UCSD-AML1 (cell line): ENCODE data around the gene DHODH.
A peak's percentile ranks its signal among the peaks of the same experiment; 100 is the strongest.

Experiments
- DNase-seq: peaks from one replicate; lab custom pipeline; 2025; ENCODE audit not compliant: unreplicated experiment; lab: John Stamatoyannopoulos, UW

Gene DHODH

GRCh38 chr16:72013389-72013788 is 4.8 kb downstream of the DHODH start:
- DNase-seq: peak; percentile 36

GRCh38 chr16:72013888-72014581 is 5.5 kb downstream of the DHODH start:
- DNase-seq: peak; percentile 39

DNA sequence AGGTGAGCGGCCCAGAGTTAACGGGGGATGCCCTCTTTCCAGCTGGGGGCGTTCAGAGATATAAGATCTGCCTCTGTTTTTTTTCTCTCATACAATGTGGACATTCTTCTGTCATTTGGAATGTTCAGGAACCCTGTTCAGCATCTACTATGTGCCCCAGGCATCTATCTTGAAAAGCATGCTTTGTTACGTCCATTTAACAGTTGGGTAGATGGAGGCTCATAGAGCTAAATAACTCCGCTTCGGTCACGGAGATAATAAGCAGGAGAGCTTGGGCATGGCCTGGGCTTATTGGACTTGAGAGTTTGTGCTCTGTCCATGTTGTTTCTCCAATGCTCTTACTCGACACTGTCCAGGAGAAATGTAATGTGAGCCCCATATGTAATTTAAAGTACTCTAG is 6.1 kb downstream of the DHODH start:
- DNase-seq: no peak

DNA sequence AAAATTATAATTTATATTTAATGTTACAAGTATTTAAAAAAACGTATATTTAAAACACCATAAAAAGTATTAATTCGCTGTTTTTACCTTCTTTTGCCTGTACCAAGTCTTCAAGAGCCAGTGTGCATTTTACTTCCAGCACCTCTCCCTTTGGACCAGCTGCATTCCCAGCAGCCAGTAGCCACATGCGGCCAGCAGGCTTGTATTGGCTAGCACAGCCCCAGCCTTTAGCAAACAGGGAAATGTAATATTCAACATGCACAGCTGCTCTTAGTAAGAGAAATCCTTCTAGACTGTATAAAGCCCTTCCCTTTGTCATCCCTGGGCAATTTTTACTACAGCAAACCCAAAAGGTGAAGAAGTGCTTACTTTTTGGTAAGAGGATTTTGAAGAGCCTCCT is 6.6 kb downstream of the DHODH start:
- DNase-seq: no peak

- no peak for DNase-seq
These were observed 9.9 kb downstream of the DHODH start for GRCh38 chr16:72018470-72018869.

- no peak for DNase-seq
These were observed 12.5 kb downstream of the DHODH start for GRCh38 chr16:72021043-72021442.

DNA sequence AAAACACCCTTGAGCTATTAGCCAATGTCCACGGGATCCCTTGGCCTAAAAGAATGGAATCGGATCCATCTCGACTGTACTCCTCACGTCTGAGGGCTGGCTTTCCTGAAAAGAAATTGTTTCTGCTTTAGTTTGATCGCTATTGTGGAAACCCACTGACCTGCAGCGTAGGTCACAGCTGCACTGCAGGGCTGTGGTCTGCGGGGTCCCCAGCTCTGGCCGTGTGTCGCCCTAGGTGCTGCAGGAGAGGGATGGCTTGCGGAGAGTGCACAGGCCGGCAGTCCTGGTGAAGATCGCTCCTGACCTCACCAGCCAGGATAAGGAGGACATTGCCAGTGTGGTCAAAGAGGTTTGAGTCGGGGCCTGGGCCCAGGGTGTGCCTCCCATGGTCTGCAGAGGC is 13.6 kb downstream of the DHODH start:
- no peak for DNase-seq

GRCh38 chr16:72023962-72024361 is 15.4 kb downstream of the DHODH start:
- no peak for DNase-seq

- no peak for DNase-seq
These were observed 16.4 kb downstream of the DHODH start for GRCh38 chr16:72024862-72025382.

DNA sequence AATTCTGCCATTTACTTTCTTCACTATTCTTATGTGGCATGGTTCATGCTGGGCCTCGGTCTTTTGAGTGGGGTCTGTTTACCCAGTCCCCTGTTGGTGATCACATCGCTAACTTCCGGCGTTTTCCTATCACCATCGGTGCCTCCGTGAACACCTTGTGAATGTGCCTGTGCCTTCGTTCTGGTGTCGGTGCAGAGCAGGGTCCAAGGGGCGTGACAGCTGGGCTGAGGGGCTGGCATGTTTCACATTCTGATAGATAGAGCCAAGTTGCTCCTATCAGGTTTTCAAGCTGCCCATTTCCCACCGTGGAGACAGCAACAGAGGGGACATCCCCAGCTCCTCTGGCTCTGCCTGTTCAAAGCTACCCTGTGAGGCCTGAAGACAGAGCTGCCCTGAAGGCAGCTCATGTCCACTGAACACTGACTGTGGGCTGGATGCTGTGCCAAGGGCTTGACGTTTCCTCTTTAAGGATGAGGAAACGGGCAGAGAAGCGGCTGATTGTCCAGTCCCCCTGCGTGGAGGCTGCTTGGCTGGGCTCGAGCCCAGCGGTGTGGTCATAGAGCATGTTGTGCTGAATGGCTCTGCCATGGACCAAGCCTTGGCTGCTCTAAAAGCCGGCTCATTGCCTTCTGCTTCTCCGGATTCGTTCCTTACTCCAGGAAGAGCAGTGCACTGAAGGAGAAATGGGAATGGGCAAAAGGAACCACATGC is 17.0 kb downstream of the DHODH start:
- no peak for DNase-seq

- no peak for DNase-seq
These were observed 19.3 kb downstream of the DHODH start for GRCh38 chr16:72027669-72028378.

DNA sequence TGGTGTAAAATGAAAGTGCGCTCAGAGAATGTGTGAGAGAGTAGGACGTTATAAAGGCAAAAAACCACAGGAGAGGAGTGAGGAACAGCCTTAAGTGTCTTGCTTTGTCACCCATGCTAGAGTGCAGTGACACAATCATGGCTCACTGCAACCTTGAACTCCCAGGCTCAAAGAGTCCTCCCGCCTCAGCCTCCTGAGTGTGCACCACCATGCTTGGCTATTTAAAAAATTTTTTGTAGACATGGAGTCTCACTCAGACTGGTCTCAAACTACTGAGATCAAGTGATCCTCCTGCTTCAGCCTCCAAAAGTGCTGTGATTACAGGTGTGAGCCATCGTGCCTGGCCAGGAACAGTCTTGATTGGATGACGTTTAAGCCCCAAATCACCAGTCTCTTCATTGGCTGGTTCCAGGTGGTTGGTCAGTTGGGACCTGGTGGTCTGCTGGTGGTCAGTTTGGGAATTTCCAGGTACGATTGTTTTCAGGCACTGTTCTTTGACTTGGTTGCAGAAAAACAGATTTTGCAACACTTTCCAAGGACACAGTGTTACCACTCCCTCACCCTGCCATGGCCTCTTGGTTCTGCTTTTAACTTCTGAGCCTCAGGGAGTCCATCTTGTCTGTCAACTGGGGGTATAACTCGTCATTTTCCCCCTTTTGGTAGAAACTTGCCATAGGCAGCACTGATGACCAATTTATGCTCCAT is 21.2 kb downstream of the DHODH start:
- DNase-seq: no peak

GRCh38 chr16:72033437-72033836 is 24.9 kb downstream of the DHODH start:
- no peak for DNase-seq

DNA sequence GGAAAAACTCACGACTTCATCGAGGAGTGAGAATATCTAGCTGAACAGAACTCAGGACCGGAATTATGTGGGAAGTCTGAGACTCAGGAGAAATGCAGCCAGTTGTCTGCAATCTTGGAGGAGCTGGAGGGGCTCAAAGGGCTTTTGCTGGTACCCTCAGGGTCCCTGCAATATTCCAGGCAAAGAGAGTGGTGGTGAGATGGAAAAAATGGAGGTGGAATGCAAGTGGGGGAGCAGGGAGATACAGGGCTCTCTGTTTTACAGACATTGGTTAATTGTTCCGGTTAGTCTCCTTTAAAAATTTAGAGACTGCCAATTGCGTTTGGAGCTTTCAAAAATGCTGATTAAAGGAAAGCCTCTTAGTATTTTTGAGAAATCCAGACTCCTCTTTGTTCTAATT is 27.6 kb downstream of the DHODH start:
- DNase-seq: no peak

DNA sequence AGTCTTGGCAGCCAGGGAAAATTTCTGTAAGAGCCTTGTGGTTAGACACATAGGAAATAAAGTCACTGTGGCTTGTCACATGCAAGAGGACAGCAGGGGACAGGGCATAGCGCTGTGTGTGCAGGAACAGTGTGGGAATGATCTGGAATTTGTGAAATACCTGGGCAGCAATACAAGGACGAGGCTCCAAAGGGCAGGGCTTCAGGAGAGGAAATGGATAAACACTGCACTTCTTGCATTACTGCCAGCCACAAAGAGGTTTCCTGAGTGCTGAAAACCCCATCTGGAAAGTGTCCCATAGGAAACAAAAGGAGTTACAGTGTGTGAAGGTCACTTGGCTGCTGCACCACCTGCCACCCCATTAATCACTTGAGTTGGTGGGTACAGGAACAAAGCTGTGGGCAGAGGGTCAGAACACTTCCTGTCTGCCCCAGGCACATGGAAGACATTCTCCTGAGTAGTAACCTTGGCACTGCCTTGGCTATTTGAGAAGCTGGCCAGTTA is 33.7 kb downstream of the DHODH start:
- DNase-seq: peak; percentile 26

- DNase-seq: no peak
These were observed 34.5 kb downstream of the DHODH start for GRCh38 chr16:72043058-72043457.

DNA sequence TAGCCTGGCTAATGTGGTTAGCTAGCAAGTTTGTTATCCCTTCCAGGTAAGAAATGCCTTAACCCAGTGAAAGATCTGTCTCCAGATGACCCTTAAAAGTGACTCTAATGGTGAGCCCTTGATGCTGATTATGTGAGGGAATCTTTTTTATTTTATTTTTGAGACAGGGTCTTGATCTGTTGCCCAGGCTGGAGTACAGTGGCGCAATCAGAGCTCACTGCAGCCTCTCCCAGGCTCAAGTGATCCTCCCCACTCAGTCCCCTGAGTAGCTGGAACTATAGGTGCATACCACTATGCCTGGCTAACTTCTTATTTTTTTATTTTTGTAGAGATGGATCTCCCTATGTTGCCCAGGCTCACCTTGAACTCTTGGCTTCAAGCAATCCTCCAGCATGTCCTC is 35.0 kb downstream of the DHODH start:
- DNase-seq: no peak

DNA sequence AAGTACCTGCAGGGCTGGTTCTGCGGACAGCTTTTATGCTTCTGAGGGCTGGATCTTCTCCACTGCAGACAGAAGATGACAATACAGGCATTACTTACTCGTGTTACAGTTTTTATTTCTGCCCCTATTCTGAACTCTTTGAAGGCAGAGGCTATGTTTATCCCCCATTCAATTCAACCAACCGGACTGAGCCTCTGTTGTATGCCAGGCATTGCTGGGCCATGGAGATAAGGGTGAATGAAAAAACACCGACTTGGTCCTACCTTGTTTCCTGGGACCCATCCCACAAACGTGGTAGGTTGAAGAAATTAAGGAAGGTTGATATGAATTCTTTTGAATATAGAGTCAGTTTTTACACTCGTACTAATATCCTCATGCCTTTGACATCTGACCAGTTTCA is 35.8 kb downstream of the DHODH start:
- DNase-seq: no peak

GRCh38 chr16:72044825-72045359 is 36.3 kb downstream of the DHODH start:
- no peak for DNase-seq

DNA sequence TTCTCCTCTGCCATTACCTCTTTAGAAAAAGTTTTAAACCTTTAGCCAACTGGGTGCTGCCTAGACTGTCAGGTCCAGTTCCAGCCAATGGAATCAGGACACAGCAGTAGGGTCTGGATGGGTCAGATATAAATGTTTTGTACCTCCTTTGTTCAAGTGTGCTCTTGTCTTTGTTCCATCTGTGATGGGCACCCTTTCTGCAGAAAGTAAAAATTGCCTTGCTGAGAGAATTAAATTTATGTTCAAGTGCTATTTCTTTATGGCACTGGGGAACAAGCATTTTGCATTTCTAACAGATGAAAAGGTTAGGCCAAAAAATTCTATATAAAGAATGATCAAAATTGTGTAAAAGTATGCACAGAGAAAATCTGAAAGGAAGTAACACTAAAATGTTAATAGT is 40.6 kb downstream of the DHODH start:
- DNase-seq: no peak
